ENCODE measurements around the gene CNTNAP2.

DNA sequence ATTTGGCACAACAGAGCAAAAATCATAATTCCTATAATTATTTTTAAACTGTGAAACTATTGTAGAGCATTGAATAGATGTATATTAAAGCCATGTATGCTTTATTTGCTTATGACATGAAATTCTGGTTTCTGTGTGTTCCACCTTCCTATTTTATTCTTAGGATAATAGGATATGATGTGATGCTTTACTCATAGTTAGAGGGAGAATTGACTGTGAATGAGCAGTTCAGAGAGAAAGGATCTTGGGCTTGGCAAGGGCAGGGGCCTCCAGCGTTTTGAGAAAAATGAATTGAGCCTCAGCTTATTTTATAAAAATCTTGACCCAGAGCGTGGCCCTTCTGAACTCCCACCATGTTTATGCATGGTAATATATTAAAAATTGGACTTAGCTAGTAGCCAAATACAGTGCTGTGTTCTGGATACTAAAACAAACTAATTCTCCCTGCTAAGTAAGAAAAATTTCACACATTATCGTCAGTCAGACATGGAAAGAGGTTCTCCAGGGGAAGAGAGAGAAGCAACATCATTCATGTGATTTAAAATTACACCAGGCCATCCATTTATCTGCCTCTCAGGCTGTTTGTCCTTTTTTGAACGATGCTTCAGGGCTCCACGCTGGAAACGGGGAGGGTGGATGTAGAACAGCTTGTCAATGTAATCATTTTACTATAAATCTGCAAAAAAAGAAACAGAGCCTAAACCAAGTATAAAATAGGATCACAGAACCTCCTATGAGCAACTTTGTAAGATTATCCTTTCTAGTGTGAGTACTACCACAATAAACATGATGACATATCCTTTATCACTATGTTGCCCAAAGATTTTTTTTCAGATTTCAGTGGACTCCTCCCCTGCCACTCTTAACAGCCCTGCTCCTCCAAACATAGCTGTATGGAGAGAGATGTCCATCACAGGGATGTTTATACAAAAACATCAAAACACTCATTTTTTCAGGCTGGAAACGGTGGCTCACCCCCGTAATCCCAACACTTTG is 2215.9 kb downstream of the CNTNAP2 start:
- no peak for TF ChIP-seq EZH2 (IDR thresholded peaks at IDR 0.05)
- no peak for TF ChIP-seq POLR2AphosphoS5 (IDR thresholded peaks at IDR 0.05; ENCODE audit: borderline replicate concordance, low read depth, low read length)
